Keratinocyte (primary cell): ENCODE results near the gene IL31. TPM values are rescaled to one million over a fixed set of nuclear protein-coding genes. Genes with fewer than 3 reads are reported as not detected.

Source experiments
- DNase-seq: peaks from one replicate; pipeline ENCODE4 v3.0.0-alpha.2; 2011; ENCODE audit warnings: low read depth, missing footprints, low spot score
- FAIRE-seq: peaks from 2 replicates; lab custom pipeline; 2011; peaks lifted over from hg19 to GRCh38; lab: Jason Lieb, UNC
- H2AFZ ChIP-seq: 2 replicates; pipeline ENCODE4 v1.6.0; 2012; ENCODE audit warnings: low read length, control low read depth, inconsistent platforms; ENCODE audit not compliant: control insufficient read depth
- H3K27ac ChIP-seq: 2 replicates; pipeline ENCODE4 v1.5.1; 2011; ENCODE audit warnings: low read length; ENCODE audit not compliant: control insufficient read depth, insufficient read depth
- H3K27me3 ChIP-seq: 3 replicates; pipeline ENCODE4 v1.6.0; 2011; ENCODE audit warnings: low read length; ENCODE audit not compliant: control insufficient read depth, insufficient read depth; ENCODE audit errors: extremely low read depth
- H3K36me3 ChIP-seq, 2 experiments: 2 replicates in 1 of 2; 3 replicates in 1 of 2; pipeline ENCODE4 v1.5.1; 2011; ENCODE audit warnings: low read length in 2 of 2, mild to moderate bottlenecking in 1 of 2; ENCODE audit not compliant: control insufficient read depth in 2 of 2, insufficient read depth in 2 of 2; ENCODE audit errors: extremely low read depth in 1 of 2
- H3K4me1 ChIP-seq: 3 replicates; pipeline ENCODE4 v1.5.1; 2011; ENCODE audit warnings: low read length; ENCODE audit not compliant: control insufficient read depth, insufficient read depth; ENCODE audit errors: extremely low read depth
- H3K4me2 ChIP-seq: 3 replicates; pipeline ENCODE4 v1.6.0; 2011; ENCODE audit warnings: low read depth, low read length; ENCODE audit not compliant: control insufficient read depth, insufficient read depth; ENCODE audit errors: extremely low read depth
- H3K4me3 ChIP-seq, 3 experiments: fragments of 200-600 bp in 1 of 3; sonication (generic) in 1 of 3; 2 replicates in 2 of 3; 3 replicates in 1 of 3; pipeline ENCODE4 v1.5.1; 2011 to 2016; ENCODE audit warnings: low read length in 3 of 3, mild to moderate bottlenecking in 3 of 3, control low read depth in 2 of 3, inconsistent platforms in 1 of 3, low read depth in 1 of 3, mixed read lengths in 1 of 3, mixed run types in 1 of 3, moderate library complexity in 1 of 3; ENCODE audit not compliant: control insufficient read depth in 2 of 3, insufficient read depth in 2 of 3; ENCODE audit errors: extremely low read depth in 1 of 3
- H3K79me2 ChIP-seq: 2 replicates; pipeline ENCODE4 v1.6.0; 2012; ENCODE audit warnings: low read length; ENCODE audit not compliant: control insufficient read depth, insufficient read depth
- H3K9ac ChIP-seq: 3 replicates; pipeline ENCODE4 v1.6.0; 2011; ENCODE audit warnings: low read length; ENCODE audit not compliant: control insufficient read depth, insufficient read depth; ENCODE audit errors: extremely low read depth
- H3K9me1 ChIP-seq: 3 replicates; pipeline ENCODE4 v1.6.0; 2011; ENCODE audit warnings: low read length; ENCODE audit not compliant: control insufficient read depth, insufficient read depth; ENCODE audit errors: extremely low read depth
- H3K9me3 ChIP-seq: 2 replicates; pipeline ENCODE4 v1.5.1; 2012; ENCODE audit warnings: low read depth, low read length; ENCODE audit not compliant: control insufficient read depth
- H4K20me1 ChIP-seq: 3 replicates; pipeline ENCODE4 v1.6.0; 2011; ENCODE audit warnings: low read length; ENCODE audit not compliant: control insufficient read depth, insufficient read depth; ENCODE audit errors: extremely low read depth
- CTCF ChIP-seq, 3 experiments: IDR thresholded peaks in 1 of 3; conservative IDR thresholded peaks in 1 of 3; optimal IDR thresholded peaks in 1 of 3; 2 replicates in 2 of 3; 3 replicates in 1 of 3; pipeline versions ENCODE3 to v1.5.1; 2011; ENCODE audit warnings: low read length in 3 of 3, mild to moderate bottlenecking in 3 of 3, moderate library complexity in 2 of 3, control low read depth in 1 of 3, inconsistent platforms in 1 of 3; ENCODE audit not compliant: insufficient read depth in 2 of 3; ENCODE audit errors: extremely low read depth in 1 of 3
- EZH2 ChIP-seq: IDR thresholded peaks from one replicate; pipeline ENCODE4 v1.6.1; 2012; ENCODE audit warnings: inconsistent platforms, mild to moderate bottlenecking, low read length, moderate library complexity
- dilution Hi-C: fragments of 300-500 bp; cut with MboI; formaldehyde crosslinking; loops from one replicate; pipeline ENCODE4 v1.7.0; 2020; ENCODE audit warnings: low sequenced_read_pairs; ENCODE audit not compliant: extremely low pct_ligation_motif_present
- polyA plus RNA-seq, 5 experiments: library from polyadenylated mRNA; depleted of rRNA in 3 of 5; stranded (reverse) in 3 of 5; stranded (forward) in 1 of 5; unstranded in 1 of 5; fragments of >200 nt; gene quantifications; 1 replicate in 1 of 5; 2 replicates in 3 of 5; 3 replicates in 1 of 5; pipeline versions ENCODE4 v1.2.1 to v1.2.3, GENCODE V29; 2011 to 2012; ENCODE audit warnings: missing spikeins in 2 of 5, low read depth in 1 of 5, low replicate concordance in 1 of 5

IL31 gene
- polyA plus RNA-seq, 1 donor (not counting 4 experiments of a cell fraction or from before 2014, with no cell fraction given) = not detected

- Histone ChIP-seq H3K4me2 (no peak overlapping the region), H3K79me2 (no peaks in the 10 kb centered on the region), H3K9me3 (no peaks in the 10 kb centered on the region), H2AFZ (no peak overlapping the region), H3K4me1 (peaks cover 5% of the 10 kb centered on the region), H3K36me3 (peaks cover 26 to 31% of the 10 kb centered on the region in 2 experiments), H3K9ac (no peak overlapping the region), H4K20me1 (no peaks in the 10 kb centered on the region), H3K27me3 (no peaks in the 10 kb centered on the region), H3K4me3 (no peak overlapping the region), H3K9me1 (no peaks in the 10 kb centered on the region), H3K27ac (no peak overlapping the region)
- DNase-seq = no peak
- dilution Hi-C loops = no loop called here
- TF ChIP-seq EZH2 (no peak), CTCF (optimal IDR thresholded peaks at IDR 0.05 in 1 of 3, IDR thresholded peaks at IDR 0.05 in 1 of 3, conservative IDR thresholded peaks at IDR 0.05 in 1 of 3; ENCODE audit: extremely low read depth in 1 of 3, insufficient read depth in 2 of 3, low read length in 3 of 3) (no peak)
- no peak for FAIRE-seq
Observed at GRCh38 chr12:122142857-122143256, 31.2 kb downstream of the IL31 start.

- dilution Hi-C loops = no loop called here
- H3K4me2 ChIP-seq = no peak overlapping the region
Observed at GRCh38 chr12:122141911-122142725, 31.9 kb downstream of the IL31 start.

More at GRCh38 chr12:122141911-122142725, 31.9 kb downstream of the IL31 start:
- Histone ChIP-seq H3K27ac (no peak overlapping the region), H4K20me1 (no peaks in the 10 kb centered on the region), H3K79me2 (no peaks in the 10 kb centered on the region), H3K36me3 (peaks cover 26 to 34% of the 10 kb centered on the region in 2 experiments), H3K4me1 (peaks cover 11% of the 10 kb centered on the region), H3K27me3 (no peaks in the 10 kb centered on the region), H3K9me3 (no peaks in the 10 kb centered on the region), H2AFZ (no peak overlapping the region), H3K9ac (no peak overlapping the region), H3K4me3 (no peak overlapping the region), H3K9me1 (no peaks in the 10 kb centered on the region)
- FAIRE-seq (no peak), DNase-seq (no peak)
- TF ChIP-seq CTCF (optimal IDR thresholded peaks at IDR 0.05 in 1 of 3, IDR thresholded peaks at IDR 0.05 in 1 of 3, conservative IDR thresholded peaks at IDR 0.05 in 1 of 3; ENCODE audit: extremely low read depth in 1 of 3, insufficient read depth in 2 of 3, low read length in 3 of 3) (no peak), EZH2 (no peak)
